ENCODE measurements around the gene AUTS2.

AUTS2 gene

GRCh38 chr7:70190281-70190680, 592.0 kb downstream of the AUTS2 start:
- Histone ChIP-seq H3K36me3 (ENCODE audit: control insufficient read depth in 2 of 2, insufficient read depth in 1 of 2, low read length in 2 of 2) (no peaks in the 10 kb centered on the region), H3K4me1 (ENCODE audit: control insufficient read depth, insufficient read depth, low read length) (no peaks in the 10 kb centered on the region), H3K27ac (ENCODE audit: extremely low read depth, low read depth, low read length) (no peak overlapping the region), H3K9me3 (ENCODE audit: control insufficient read depth, insufficient read depth, low read depth, low read length) (no peaks in the 10 kb centered on the region), H3K4me3 (ENCODE audit: low read depth, low read length) (no peak overlapping the region)
- no peak for TF ChIP-seq ZNF169 (tag by site-specific recombination; IDR thresholded peaks at IDR 0.05)
- ChIA-PET CTCF (interaction anchor here (0.6 kb wide), 1 partner anchor 382 kb away, joined by 3 read pairs; no protein-coding TSS in a partner anchor), POLR2A (no interaction called here)

- H3K4me1 ChIP-seq (ENCODE audit: control insufficient read depth, insufficient read depth, low read length): no peaks in the 10 kb centered on the region
- no peaks in the 10 kb centered on the region for H3K9me3 ChIP-seq (ENCODE audit: control insufficient read depth, insufficient read depth, low read depth, low read length)
- no peak overlapping the region for H3K27ac ChIP-seq (ENCODE audit: extremely low read depth, low read depth, low read length)
- ChIA-PET CTCF (interaction anchor here (0.6 to 0.9 kb wide), 5 partner anchors 13 to 467 kb away, joined by 3 read pairs; no protein-coding TSS in a partner anchor), POLR2A (no interaction called here)
- TF ChIP-seq ZNF777 (tag by site-specific recombination; IDR thresholded peaks at IDR 0.05; ENCODE audit: borderline replicate concordance): no peak
- TF ChIP-seq ZNF747 (tag by site-specific recombination; IDR thresholded peaks at IDR 0.05): no peak
- TF ChIP-seq ZNF654 (tag by site-specific recombination; IDR thresholded peaks at IDR 0.05; ENCODE audit: low read depth): peak; percentile 16; the same call in 1 of the 2 replicates
- no peak for TF ChIP-seq INSM2 (tag by site-specific recombination; IDR thresholded peaks at IDR 0.05)
- TF ChIP-seq ZNF791 (tag by site-specific recombination; IDR thresholded peaks at IDR 0.05): no peak
- H3K4me3 ChIP-seq (ENCODE audit: low read depth, low read length): no peak overlapping the region
- no peaks in the 10 kb centered on the region for H3K36me3 ChIP-seq (ENCODE audit: control insufficient read depth in 2 of 2, insufficient read depth in 1 of 2, low read length in 2 of 2)
Measured at GRCh38 chr7:70193514-70193913, 595.2 kb downstream of the AUTS2 start.

- no peak overlapping the region for H3K4me3 ChIP-seq (ENCODE audit: low read depth, low read length)
- H3K36me3 ChIP-seq (ENCODE audit: control insufficient read depth in 2 of 2, insufficient read depth in 1 of 2, low read length in 2 of 2): no peaks in the 10 kb centered on the region
- H3K27ac ChIP-seq (ENCODE audit: extremely low read depth, low read depth, low read length): no peak overlapping the region
- ChIA-PET CTCF (no interaction called here), POLR2A (no interaction called here)
- H3K4me1 ChIP-seq (ENCODE audit: control insufficient read depth, insufficient read depth, low read length): peaks cover 10% of the 10 kb centered on the region; the same call in 1 of the 2 replicates
- no peaks in the 10 kb centered on the region for H3K9me3 ChIP-seq (ENCODE audit: control insufficient read depth, insufficient read depth, low read depth, low read length)
- TF ChIP-seq ZNF624 (tag by site-specific recombination; IDR thresholded peaks at IDR 0.05) (no peak), FEZF1 (tag by site-specific recombination; IDR thresholded peaks at IDR 0.05) (peak; percentile 54)
Measured at GRCh38 chr7:70208236-70209063, 610.2 kb downstream of the AUTS2 start.

- H3K27ac ChIP-seq (ENCODE audit: extremely low read depth, low read depth, low read length): no peak overlapping the region
- no peaks in the 10 kb centered on the region for H3K36me3 ChIP-seq (ENCODE audit: control insufficient read depth in 2 of 2, insufficient read depth in 1 of 2, low read length in 2 of 2)
- no peak overlapping the region for H3K4me3 ChIP-seq (ENCODE audit: low read depth, low read length)
- TF ChIP-seq KLF1 (tag by site-specific recombination; IDR thresholded peaks at IDR 0.05) (no peak), BCL11A (tag by site-specific recombination; IDR thresholded peaks at IDR 0.05; ENCODE audit: low read depth) (no peak), ZNF404 (tag by site-specific recombination; IDR thresholded peaks at IDR 0.05) (no peak), ZNF639 (tag by site-specific recombination; IDR thresholded peaks at IDR 0.05) (no peak), ZNF449 (tag by site-specific recombination; IDR thresholded peaks at IDR 0.05) (peak; percentile 60; the same call in 1 of the 2 replicates), PRDM6 (tag by site-specific recombination; IDR thresholded peaks at IDR 0.05) (peak; percentile 45; the same call in 1 of the 2 replicates)
- ChIA-PET POLR2A (no interaction called here), CTCF (interaction anchor here (0.6 kb wide), 2 partner anchors 17 to 23 kb away, joined by 3 read pairs; no protein-coding TSS in a partner anchor)
- peaks cover 10% of the 10 kb centered on the region; the same call in 1 of the 2 replicates for H3K4me1 ChIP-seq (ENCODE audit: control insufficient read depth, insufficient read depth, low read length)
- H3K9me3 ChIP-seq (ENCODE audit: control insufficient read depth, insufficient read depth, low read depth, low read length): no peaks in the 10 kb centered on the region
Measured at GRCh38 chr7:70210200-70210935, 612.1 kb downstream of the AUTS2 start.
